Measurements from ENCODE around the gene BTF3. TPM values are rescaled to one million over a fixed set of nuclear protein-coding genes. Genes with fewer than 3 reads are reported as not detected.

The BTF3 gene
- total and polyA plus RNA-seq, 2 of the 13 experiments (the other 11 are each of a cell fraction or from before 2014, with no cell fraction given): 557 to 698 TPM

DNA sequence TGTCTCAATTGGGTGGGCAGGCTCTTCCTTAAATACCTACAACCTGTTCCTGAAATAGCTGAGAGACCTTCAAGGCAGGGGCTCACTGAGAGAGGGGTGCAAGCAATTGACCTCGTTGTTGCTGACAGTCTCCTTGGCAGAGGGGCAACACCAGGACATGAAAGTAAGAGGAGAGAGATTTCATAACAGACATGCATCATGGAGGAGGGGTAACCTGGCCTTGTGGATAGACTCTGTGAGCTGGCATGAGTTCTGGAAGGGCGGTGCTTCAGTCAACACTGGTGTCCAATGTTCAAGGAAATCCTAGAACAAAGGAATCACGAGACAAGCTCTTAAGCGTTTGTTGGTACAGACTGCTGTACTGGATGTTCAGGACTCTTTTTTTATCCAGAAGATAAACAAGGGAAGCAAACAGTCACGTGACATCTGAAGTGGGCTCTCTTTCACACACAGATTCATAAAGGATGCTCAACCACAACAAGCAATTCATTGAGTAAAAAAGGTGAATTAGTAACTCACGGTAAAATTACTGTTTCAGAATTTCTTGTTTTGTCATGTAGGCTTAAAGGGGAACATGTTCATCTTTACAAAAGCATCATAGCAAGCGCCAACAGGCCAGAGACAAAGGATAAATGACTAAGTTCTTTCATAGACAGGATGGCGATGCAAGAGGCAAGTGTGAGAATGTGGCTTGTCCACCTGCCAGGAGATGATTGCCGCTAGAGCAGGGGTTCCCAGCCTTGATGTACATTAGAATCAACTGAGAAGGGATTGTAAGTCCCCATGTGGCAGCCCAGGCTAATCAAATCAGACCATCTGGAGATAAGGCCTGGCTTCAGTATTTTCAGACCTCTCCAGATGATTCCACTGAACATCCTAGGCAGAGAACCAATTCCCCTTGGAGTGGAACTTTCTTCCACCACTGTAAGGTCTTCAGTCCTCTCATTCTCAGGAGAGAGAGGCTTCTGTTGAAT lies 46.5 kb downstream of the BTF3 start (continued):
- TF ChIP-seq, protein P1, sequence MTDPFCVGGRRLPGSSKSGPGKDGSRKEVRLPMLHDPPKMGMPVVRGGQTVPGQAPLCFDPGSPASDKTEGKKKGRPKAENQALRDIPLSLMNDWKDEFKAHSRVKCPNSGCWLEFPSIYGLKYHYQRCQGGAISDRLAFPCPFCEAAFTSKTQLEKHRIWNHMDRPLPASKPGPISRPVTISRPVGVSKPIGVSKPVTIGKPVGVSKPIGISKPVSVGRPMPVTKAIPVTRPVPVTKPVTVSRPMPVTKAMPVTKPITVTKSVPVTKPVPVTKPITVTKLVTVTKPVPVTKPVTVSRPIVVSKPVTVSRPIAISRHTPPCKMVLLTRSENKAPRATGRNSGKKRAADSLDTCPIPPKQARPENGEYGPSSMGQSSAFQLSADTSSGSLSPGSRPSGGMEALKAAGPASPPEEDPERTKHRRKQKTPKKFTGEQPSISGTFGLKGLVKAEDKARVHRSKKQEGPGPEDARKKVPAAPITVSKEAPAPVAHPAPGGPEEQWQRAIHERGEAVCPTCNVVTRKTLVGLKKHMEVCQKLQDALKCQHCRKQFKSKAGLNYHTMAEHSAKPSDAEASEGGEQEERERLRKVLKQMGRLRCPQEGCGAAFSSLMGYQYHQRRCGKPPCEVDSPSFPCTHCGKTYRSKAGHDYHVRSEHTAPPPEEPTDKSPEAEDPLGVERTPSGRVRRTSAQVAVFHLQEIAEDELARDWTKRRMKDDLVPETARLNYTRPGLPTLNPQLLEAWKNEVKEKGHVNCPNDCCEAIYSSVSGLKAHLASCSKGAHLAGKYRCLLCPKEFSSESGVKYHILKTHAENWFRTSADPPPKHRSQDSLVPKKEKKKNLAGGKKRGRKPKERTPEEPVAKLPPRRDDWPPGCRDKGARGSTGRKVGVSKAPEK (CRISPR knock-in tag; IDR thresholded peaks at IDR 0.05; ENCODE audit: borderline replicate concordance): no peak
- TF ChIP-seq SUZ12 (IDR thresholded peaks at IDR 0.05; ENCODE audit: low read depth, low read length) (no peak), TBX3 (IDR thresholded peaks at IDR 0.05; ENCODE audit: borderline replicate concordance) (peak; percentile 92), ISL2 (CRISPR knock-in tag; IDR thresholded peaks at IDR 0.05) (peak; percentile 96), CCAR2 (optimal IDR thresholded peaks at IDR 0.05; ENCODE audit: low read depth, low read length) (no peak), ZNF781 (CRISPR knock-in tag; IDR thresholded peaks at IDR 0.05; ENCODE audit: borderline replicate concordance, not compliant biosample characterization) (no peak), SAP130 (CRISPR knock-in tag; IDR thresholded peaks at IDR 0.05; ENCODE audit: low read depth) (peak; percentile 88), ZIK1 (CRISPR knock-in tag; IDR thresholded peaks at IDR 0.05; ENCODE audit: borderline replicate concordance, low read depth) (no peak), ZNF264 (CRISPR knock-in tag; IDR thresholded peaks at IDR 0.05) (no peak), ZNF329 (CRISPR knock-in tag; IDR thresholded peaks at IDR 0.05; ENCODE audit: low read depth) (0 out of 2 replicates have a peak, but pooled peaks have one; percentile 52), ZNF839 (CRISPR knock-in tag; IDR thresholded peaks at IDR 0.05; ENCODE audit: borderline replicate concordance) (no peak), TOE1 (CRISPR knock-in tag; IDR thresholded peaks at IDR 0.05) (0 out of 2 replicates have a peak, but pooled peaks have one; percentile 17), ZNF263 (CRISPR knock-in tag; IDR thresholded peaks at IDR 0.05) (no peak), HMGA1 (CRISPR knock-in tag; conservative IDR thresholded peaks at IDR 0.05) (no peak), RAD21 (CRISPR knock-in tag; IDR thresholded peaks at IDR 0.05) (no peak), THAP11 (CRISPR knock-in tag; IDR thresholded peaks at IDR 0.05) (peak; percentile 79)
- TF ChIP-seq, protein P2, sequence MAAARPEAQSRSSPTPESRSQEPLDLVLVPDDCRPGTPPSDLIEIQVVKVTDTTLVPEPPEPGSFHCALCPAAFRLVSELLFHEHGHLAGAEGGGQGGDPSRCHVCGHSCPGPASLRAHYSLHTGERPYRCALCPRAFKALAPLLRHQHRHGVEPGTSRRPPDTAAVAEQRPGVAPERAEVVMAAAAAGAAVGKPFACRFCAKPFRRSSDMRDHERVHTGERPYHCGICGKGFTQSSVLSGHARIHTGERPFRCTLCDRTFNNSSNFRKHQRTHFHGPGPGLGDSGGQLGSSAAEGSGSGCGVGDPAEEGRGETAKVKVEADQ (CRISPR knock-in tag; IDR thresholded peaks at IDR 0.05; ENCODE audit: borderline replicate concordance): no peak
- TF ChIP-seq, protein P3, sequence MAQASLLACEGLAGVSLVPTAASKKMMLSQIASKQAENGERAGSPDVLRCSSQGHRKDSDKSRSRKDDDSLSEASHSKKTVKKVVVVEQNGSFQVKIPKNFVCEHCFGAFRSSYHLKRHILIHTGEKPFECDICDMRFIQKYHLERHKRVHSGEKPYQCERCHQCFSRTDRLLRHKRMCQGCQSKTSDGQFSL (CRISPR knock-in tag; IDR thresholded peaks at IDR 0.05): no peak
- TF ChIP-seq, protein P4, sequence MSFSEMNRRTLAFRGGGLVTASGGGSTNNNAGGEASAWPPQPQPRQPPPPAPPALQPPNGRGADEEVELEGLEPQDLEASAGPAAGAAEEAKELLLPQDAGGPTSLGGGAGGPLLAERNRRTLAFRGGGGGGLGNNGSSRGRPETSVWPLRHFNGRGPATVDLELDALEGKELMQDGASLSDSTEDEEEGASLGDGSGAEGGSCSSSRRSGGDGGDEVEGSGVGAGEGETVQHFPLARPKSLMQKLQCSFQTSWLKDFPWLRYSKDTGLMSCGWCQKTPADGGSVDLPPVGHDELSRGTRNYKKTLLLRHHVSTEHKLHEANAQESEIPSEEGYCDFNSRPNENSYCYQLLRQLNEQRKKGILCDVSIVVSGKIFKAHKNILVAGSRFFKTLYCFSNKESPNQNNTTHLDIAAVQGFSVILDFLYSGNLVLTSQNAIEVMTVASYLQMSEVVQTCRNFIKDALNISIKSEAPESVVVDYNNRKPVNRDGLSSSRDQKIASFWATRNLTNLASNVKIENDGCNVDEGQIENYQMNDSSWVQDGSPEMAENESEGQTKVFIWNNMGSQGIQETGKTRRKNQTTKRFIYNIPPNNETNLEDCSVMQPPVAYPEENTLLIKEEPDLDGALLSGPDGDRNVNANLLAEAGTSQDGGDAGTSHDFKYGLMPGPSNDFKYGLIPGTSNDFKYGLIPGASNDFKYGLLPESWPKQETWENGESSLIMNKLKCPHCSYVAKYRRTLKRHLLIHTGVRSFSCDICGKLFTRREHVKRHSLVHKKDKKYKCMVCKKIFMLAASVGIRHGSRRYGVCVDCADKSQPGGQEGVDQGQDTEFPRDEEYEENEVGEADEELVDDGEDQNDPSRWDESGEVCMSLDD (CRISPR knock-in tag; IDR thresholded peaks at IDR 0.05; ENCODE audit: borderline replicate concordance): no peak
- TF ChIP-seq, protein P5, sequence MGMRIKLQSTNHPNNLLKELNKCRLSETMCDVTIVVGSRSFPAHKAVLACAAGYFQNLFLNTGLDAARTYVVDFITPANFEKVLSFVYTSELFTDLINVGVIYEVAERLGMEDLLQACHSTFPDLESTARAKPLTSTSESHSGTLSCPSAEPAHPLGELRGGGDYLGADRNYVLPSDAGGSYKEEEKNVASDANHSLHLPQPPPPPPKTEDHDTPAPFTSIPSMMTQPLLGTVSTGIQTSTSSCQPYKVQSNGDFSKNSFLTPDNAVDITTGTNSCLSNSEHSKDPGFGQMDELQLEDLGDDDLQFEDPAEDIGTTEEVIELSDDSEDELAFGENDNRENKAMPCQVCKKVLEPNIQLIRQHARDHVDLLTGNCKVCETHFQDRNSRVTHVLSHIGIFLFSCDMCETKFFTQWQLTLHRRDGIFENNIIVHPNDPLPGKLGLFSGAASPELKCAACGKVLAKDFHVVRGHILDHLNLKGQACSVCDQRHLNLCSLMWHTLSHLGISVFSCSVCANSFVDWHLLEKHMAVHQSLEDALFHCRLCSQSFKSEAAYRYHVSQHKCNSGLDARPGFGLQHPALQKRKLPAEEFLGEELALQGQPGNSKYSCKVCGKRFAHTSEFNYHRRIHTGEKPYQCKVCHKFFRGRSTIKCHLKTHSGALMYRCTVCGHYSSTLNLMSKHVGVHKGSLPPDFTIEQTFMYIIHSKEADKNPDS (CRISPR knock-in tag; IDR thresholded peaks at IDR 0.05): no peak
